ENCODE data around the gene PI4K2A.
"Not testable (repeated sequence)": the region's sequence is repeated elsewhere in the genome, so short reads cannot be mapped to it uniquely, and the experiment has no call there.

PI4K2A gene

DNA sequence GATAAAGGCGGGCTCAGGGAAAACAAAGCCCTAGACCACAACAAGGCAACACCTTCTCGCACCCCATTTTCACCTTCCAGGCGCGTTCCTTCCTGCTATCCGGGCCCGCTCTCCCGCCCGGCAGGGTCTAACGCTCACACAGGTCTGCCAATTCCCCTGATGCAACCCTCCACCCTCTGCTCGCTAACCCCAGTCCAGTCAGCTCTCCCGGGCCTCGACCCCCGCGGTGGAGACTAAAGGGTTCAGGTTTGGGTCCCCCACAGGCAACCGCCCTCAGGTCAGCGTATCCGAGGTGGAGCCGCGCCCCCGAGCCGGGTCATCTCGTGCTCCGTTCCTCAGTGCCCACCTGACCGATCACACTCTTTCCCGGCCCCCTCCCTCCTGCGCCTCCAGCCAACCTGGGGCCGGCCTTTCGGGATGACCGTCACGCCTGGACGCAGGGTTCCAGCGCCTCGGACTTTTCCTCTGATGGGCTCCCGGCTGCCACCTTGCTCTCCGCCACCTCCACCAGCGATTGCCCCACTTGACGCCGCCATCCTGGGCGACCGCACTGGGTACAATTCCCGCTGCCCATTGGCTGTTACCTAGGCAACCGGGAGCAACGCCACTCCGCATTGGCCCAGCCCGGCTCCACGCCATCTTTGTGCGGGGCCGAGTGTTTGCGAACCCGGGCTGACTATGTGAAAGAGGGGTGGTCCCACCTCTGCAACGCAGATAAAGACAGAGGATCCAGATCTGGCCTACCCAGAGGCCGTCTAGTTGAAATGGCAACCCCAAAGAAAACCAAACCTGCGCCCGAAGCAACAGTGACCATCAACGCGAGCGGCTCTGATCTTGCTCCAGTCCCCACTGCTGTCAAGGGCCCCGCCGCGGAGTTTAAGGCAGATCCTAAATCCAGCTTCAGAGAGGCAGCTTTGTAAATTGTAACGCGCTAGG lies 7.3 kb upstream of the PI4K2A start, which contains the start of gene MORN4:
Gene MORN4, minus strand, starts transcription at position 552 of the 936 bp plus-strand sequence. CDS start 13,847 bp downstream, outside the sequence.
- peak within 1 kb of the TSS; percentile 40 for H3K27ac ChIP-seq (ENCODE audit: low read length)
- no peaks in the 10 kb centered on the region for H3K36me3 ChIP-seq (ENCODE audit: control insufficient read depth in 1 of 2, insufficient read depth in 2 of 2, low read length in 2 of 2)
- peak within 1 kb of the TSS; percentile 88 to 91 for H3K4me3 ChIP-seq (ENCODE audit: low read depth in 1 of 2, low read length in 2 of 2)
- no peaks in the 10 kb centered on the region for H3K27me3 ChIP-seq (ENCODE audit: low read depth, low read length)
- H3K9me3 ChIP-seq (ENCODE audit: control insufficient read depth in 1 of 2, low read length in 2 of 2): no peaks in the 10 kb centered on the region
- H3K4me1 ChIP-seq (ENCODE audit: control insufficient read depth in 1 of 2, insufficient read depth in 2 of 2, low read length in 2 of 2): peaks cover 0 to 13% of the 10 kb centered on the region in 2 donors

GRCh38 chr10:97633921-97634320 lies 6.5 kb upstream of the PI4K2A start:
- Histone ChIP-seq H3K4me1 (ENCODE audit: control insufficient read depth in 1 of 2, insufficient read depth in 2 of 2, low read length in 2 of 2) (peaks cover 0 to 13% of the 10 kb centered on the region in 2 donors), H3K27ac (ENCODE audit: low read length) (peak overlapping the region; percentile 40), H3K27me3 (ENCODE audit: low read depth, low read length) (no peaks in the 10 kb centered on the region), H3K4me3 (ENCODE audit: low read depth in 1 of 2, low read length in 2 of 2) (peak overlapping the region; percentile 88 to 91), H3K9me3 (ENCODE audit: control insufficient read depth in 1 of 2, low read length in 2 of 2) (no peaks in the 10 kb centered on the region), H3K36me3 (ENCODE audit: control insufficient read depth in 1 of 2, insufficient read depth in 2 of 2, low read length in 2 of 2) (no peaks in the 10 kb centered on the region)

- Histone ChIP-seq H3K27ac (ENCODE audit: low read length) (no peak overlapping the region), H3K27me3 (ENCODE audit: low read depth, low read length) (no peaks in the 10 kb centered on the region)
These were observed 4.9 kb upstream of the PI4K2A start for GRCh38 chr10:97635577-97635976.

GRCh38 chr10:97639090-97639489 lies 1.4 kb upstream of the PI4K2A start:
- not testable (repeated sequence) for H3K36me3 ChIP-seq (ENCODE audit: control insufficient read depth in 1 of 2, insufficient read depth in 2 of 2, low read length in 2 of 2); H3K27ac ChIP-seq (ENCODE audit: low read length); H3K4me3 ChIP-seq (ENCODE audit: low read depth in 1 of 2, low read length in 2 of 2); H3K27me3 ChIP-seq (ENCODE audit: low read depth, low read length); H3K9me3 ChIP-seq (ENCODE audit: control insufficient read depth in 1 of 2, low read length in 2 of 2); H3K4me1 ChIP-seq (ENCODE audit: control insufficient read depth in 1 of 2, insufficient read depth in 2 of 2, low read length in 2 of 2)

More at GRCh38 chr10:97635577-97635976, 4.9 kb upstream of the PI4K2A start:
- no peaks in the 10 kb centered on the region for H3K36me3 ChIP-seq (ENCODE audit: control insufficient read depth in 1 of 2, insufficient read depth in 2 of 2, low read length in 2 of 2)
- H3K4me3 ChIP-seq (ENCODE audit: low read depth in 1 of 2, low read length in 2 of 2): no peak overlapping the region
- no peaks in the 10 kb centered on the region for H3K9me3 ChIP-seq (ENCODE audit: control insufficient read depth in 1 of 2, low read length in 2 of 2)
- peaks cover 0 to 13% of the 10 kb centered on the region in 2 donors for H3K4me1 ChIP-seq (ENCODE audit: control insufficient read depth in 1 of 2, insufficient read depth in 2 of 2, low read length in 2 of 2)

DNA sequence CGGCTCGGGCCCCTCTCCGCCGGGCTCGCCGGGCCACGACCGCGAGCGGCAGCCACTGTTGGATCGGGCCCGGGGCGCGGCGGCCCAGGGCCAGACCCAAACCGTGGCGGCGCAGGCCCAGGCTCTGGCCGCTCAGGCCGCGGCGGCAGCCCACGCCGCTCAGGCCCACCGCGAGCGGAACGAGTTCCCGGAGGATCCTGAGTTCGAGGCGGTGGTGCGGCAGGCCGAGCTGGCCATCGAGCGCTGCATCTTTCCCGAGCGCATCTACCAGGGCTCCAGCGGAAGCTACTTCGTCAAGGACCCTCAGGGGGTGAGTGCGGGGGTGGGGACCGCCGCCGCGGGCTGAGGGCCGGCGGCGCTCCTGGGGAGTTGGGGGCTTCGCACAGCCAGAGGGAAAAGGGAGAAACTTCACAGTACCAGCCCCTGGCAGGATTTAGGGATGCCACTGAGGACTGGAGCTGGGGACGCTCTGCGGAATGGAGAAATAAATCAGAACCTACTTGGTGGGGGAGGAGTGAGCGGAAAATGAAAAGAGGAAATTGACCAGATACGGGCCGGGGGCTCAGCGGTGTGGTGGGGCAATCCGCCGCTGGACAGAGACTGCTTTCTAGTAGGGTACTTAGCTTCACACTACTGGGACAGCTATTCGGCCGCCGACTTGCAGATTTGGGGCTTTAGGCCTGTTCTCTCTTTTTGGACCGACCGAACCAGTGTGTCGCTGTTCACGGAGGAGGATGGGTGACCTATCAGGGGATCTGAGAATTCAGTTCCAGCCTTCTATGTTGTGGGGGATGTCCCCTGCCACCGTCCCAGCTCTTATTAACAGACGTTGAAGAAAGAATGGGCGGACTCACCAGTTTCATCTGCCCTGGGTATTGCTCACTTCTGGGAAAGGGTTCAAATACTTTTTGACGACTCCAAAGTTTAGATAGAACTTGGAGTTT lies 669 bp downstream of the PI4K2A start:
- peaks cover 0 to 9% of the 10 kb centered on the region in 2 donors for H3K36me3 ChIP-seq (ENCODE audit: control insufficient read depth in 1 of 2, insufficient read depth in 2 of 2, low read length in 2 of 2)
- H3K9me3 ChIP-seq (ENCODE audit: control insufficient read depth in 1 of 2, low read length in 2 of 2): no peaks in the 10 kb centered on the region
- H3K27ac ChIP-seq (ENCODE audit: low read length): peak overlapping the region; percentile 71
- H3K27me3 ChIP-seq (ENCODE audit: low read depth, low read length): no peaks in the 10 kb centered on the region
- H3K4me1 ChIP-seq (ENCODE audit: control insufficient read depth in 1 of 2, insufficient read depth in 2 of 2, low read length in 2 of 2): peaks cover 6 to 9% of the 10 kb centered on the region in 2 donors
- peak overlapping the region; percentile 83 to 91 for H3K4me3 ChIP-seq (ENCODE audit: low read depth in 1 of 2, low read length in 2 of 2)

GRCh38 chr10:97642471-97643159 lies 2.1 kb downstream of the PI4K2A start:
- H3K4me3 ChIP-seq (ENCODE audit: low read depth in 1 of 2, low read length in 2 of 2); H3K36me3 ChIP-seq (ENCODE audit: control insufficient read depth in 1 of 2, insufficient read depth in 2 of 2, low read length in 2 of 2); H3K9me3 ChIP-seq (ENCODE audit: control insufficient read depth in 1 of 2, low read length in 2 of 2); H3K4me1 ChIP-seq (ENCODE audit: control insufficient read depth in 1 of 2, insufficient read depth in 2 of 2, low read length in 2 of 2); H3K27me3 ChIP-seq (ENCODE audit: low read depth, low read length); H3K27ac ChIP-seq (ENCODE audit: low read length): not testable (repeated sequence)

GRCh38 chr10:97643441-97643985 lies 3.0 kb downstream of the PI4K2A start:
- H3K27me3 ChIP-seq (ENCODE audit: low read depth, low read length): no peaks in the 10 kb centered on the region

DNA sequence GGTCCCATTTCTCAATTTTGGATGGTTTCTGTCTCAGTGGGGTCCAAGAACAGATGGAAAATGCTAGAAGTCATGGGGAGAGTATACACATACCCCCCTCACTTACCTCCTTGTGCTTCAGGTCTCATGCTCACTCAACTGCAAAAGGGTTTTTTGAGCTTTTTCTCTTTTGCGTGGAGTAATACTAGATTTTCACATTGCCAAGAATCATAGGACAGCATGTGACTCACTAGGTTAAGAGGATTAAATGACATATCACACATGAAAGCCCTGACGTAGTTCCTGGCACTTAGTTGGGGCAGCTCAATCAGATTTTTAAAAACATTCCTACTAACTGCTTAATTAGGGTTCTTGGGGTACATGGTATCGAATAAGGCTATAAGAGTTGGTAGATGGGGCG lies 4.5 kb downstream of the PI4K2A start:
- Histone ChIP-seq H3K27ac (ENCODE audit: low read length) (no peak overlapping the region), H3K27me3 (ENCODE audit: low read depth, low read length) (no peaks in the 10 kb centered on the region), H3K4me1 (ENCODE audit: control insufficient read depth in 1 of 2, insufficient read depth in 2 of 2, low read length in 2 of 2) (peaks cover 6 to 9% of the 10 kb centered on the region in 2 donors), H3K36me3 (ENCODE audit: control insufficient read depth in 1 of 2, insufficient read depth in 2 of 2, low read length in 2 of 2) (peaks cover 0 to 9% of the 10 kb centered on the region in 2 donors), H3K4me3 (ENCODE audit: low read depth in 1 of 2, low read length in 2 of 2) (no peak overlapping the region), H3K9me3 (ENCODE audit: control insufficient read depth in 1 of 2, low read length in 2 of 2) (no peaks in the 10 kb centered on the region)

More at GRCh38 chr10:97643441-97643985, 3.0 kb downstream of the PI4K2A start:
- H3K27ac ChIP-seq (ENCODE audit: low read length): no peak overlapping the region
- H3K4me1 ChIP-seq (ENCODE audit: control insufficient read depth in 1 of 2, insufficient read depth in 2 of 2, low read length in 2 of 2): peaks cover 6 to 9% of the 10 kb centered on the region in 2 donors
- H3K9me3 ChIP-seq (ENCODE audit: control insufficient read depth in 1 of 2, low read length in 2 of 2): no peaks in the 10 kb centered on the region
- H3K4me3 ChIP-seq (ENCODE audit: low read depth in 1 of 2, low read length in 2 of 2): no peak overlapping the region
- peaks cover 0 to 9% of the 10 kb centered on the region in 2 donors for H3K36me3 ChIP-seq (ENCODE audit: control insufficient read depth in 1 of 2, insufficient read depth in 2 of 2, low read length in 2 of 2)

DNA sequence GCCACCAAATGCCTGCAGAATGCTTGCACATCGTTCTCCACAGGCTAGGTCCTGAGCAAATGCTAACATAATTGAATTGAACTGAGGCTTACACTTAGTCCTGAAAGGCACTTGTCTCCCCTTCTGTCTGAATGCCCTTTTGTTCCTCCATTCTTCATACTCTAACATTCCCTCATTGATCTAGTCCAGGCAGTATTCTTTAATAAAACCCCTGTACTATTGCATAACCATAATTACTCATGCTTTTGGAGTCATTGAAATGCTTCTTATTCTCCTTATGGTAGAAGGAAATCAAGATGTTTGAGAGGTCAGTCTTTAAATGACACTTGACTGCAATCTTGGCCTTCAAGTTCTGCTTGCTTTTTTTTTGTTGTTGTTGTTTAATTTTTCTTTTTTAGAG lies 7.1 kb downstream of the PI4K2A start:
- H3K9me3 ChIP-seq (ENCODE audit: control insufficient read depth in 1 of 2, low read length in 2 of 2): no peaks in the 10 kb centered on the region
- H3K4me3 ChIP-seq (ENCODE audit: low read depth in 1 of 2, low read length in 2 of 2): no peak overlapping the region
- H3K27ac ChIP-seq (ENCODE audit: low read length): no peak overlapping the region
- H3K4me1 ChIP-seq (ENCODE audit: control insufficient read depth in 1 of 2, insufficient read depth in 2 of 2, low read length in 2 of 2): no peaks in the 10 kb centered on the region
- no peaks in the 10 kb centered on the region for H3K27me3 ChIP-seq (ENCODE audit: low read depth, low read length)
- H3K36me3 ChIP-seq (ENCODE audit: control insufficient read depth in 1 of 2, insufficient read depth in 2 of 2, low read length in 2 of 2): peaks cover 12 to 21% of the 10 kb centered on the region in 2 donors

GRCh38 chr10:97648562-97649404 lies 8.3 kb downstream of the PI4K2A start:
- Histone ChIP-seq H3K27ac (ENCODE audit: low read length) (peak overlapping the region; percentile 78), H3K9me3 (ENCODE audit: control insufficient read depth in 1 of 2, low read length in 2 of 2) (no peaks in the 10 kb centered on the region), H3K4me3 (ENCODE audit: low read depth in 1 of 2, low read length in 2 of 2) (no peak overlapping the region), H3K4me1 (ENCODE audit: control insufficient read depth in 1 of 2, insufficient read depth in 2 of 2, low read length in 2 of 2) (no peaks in the 10 kb centered on the region), H3K36me3 (ENCODE audit: control insufficient read depth in 1 of 2, insufficient read depth in 2 of 2, low read length in 2 of 2) (peaks cover 16 to 30% of the 10 kb centered on the region in 2 donors), H3K27me3 (ENCODE audit: low read depth, low read length) (no peaks in the 10 kb centered on the region)

Measured in muscle layer of duodenum (tissue), 2 donors.